ENCODE measurements around the gene HAAO. TPM values are rescaled to one million over a fixed set of nuclear protein-coding genes. Genes with fewer than 3 reads are reported as not detected.

Gene HAAO
- total RNA-seq, 2 experiments from 2014 or later, result not detected

- H3K4me3 Mint-ChIP-seq, result no peak overlapping the region
- no peaks in the 10 kb centered on the region for H3K9me3 Mint-ChIP-seq
- no peak for TF ChIP-seq CTCF (IDR thresholded peaks at IDR 0.05)
- peaks cover 6% of the 10 kb centered on the region for H3K27me3 Mint-ChIP-seq
- no peaks in the 10 kb centered on the region for H3K9me3 ChIP-seq (ENCODE audit: control insufficient read depth in 1 of 2, insufficient read depth in 1 of 2, low read length in 2 of 2)
- no peak overlapping the region for H3K27ac Mint-ChIP-seq
- no peak for DNase-seq
- H3K4me1 Mint-ChIP-seq (ENCODE audit: low read depth), result peaks cover 15% of the 10 kb centered on the region
- H3K27ac ChIP-seq (ENCODE audit: low read depth in 1 of 2, low read length in 2 of 2), result no peak overlapping the region
- ATAC-seq (ENCODE audit: poor library complexity), result no peak
- no peaks in the 10 kb centered on the region for H3K36me3 Mint-ChIP-seq (ENCODE audit: low read depth)
- no peak overlapping the region for H3K4me3 ChIP-seq (ENCODE audit: low read length)
- no peaks in the 10 kb centered on the region for H3K27me3 ChIP-seq (ENCODE audit: control insufficient read depth in 1 of 2, insufficient read depth in 2 of 2, low read length in 2 of 2)
- H3K36me3 ChIP-seq (ENCODE audit: insufficient read depth, low read length), result no peaks in the 10 kb centered on the region
- ChIA-PET POLR2A (interaction anchor here (4.6 kb wide), 1 partner anchor 14 kb away, joined by 20 read pairs; no protein-coding TSS in a partner anchor), CTCF (no interaction called here)
- intact Hi-C loops (cut with DNase I, micrococcal nuclease), result loop anchor here in 1 of 2 experiments (10.0 kb wide), 2 partner anchors 301 to 411 kb away; no protein-coding TSS in a partner anchor
- peaks cover 16% of the 10 kb centered on the region for H3K4me1 ChIP-seq (ENCODE audit: insufficient read depth, low read length)
Measured at GRCh38 chr2:42823744-42824453, 31.5 kb upstream of the HAAO start.

- POLR2A ChIA-PET, result interaction anchor here (1.7 kb wide), 1 partner anchor 8 kb away, joined by 8 read pairs; no protein-coding TSS in a partner anchor
Measured at GRCh38 chr2:42819160-42819559, 26.8 kb upstream of the HAAO start.

GRCh38 chr2:42815726-42816125 lies 23.3 kb upstream of the HAAO start:
- TF ChIP-seq CTCF (IDR thresholded peaks at IDR 0.05), result no peak
- intact Hi-C loops (cut with DNase I, micrococcal nuclease), result loop anchor here in 1 of 2 experiments (10.0 kb wide), 1 partner anchor 1179 kb away; the partner anchor contains the start of gene LRPPRC
- no peak overlapping the region for H3K27ac ChIP-seq (ENCODE audit: low read depth in 1 of 2, low read length in 2 of 2)
- Mint-ChIP-seq H3K4me3 (no peak overlapping the region), H3K9me3 (no peaks in the 10 kb centered on the region), H3K27me3 (peaks cover under 1% of the 10 kb centered on the region), H3K27ac (no peak overlapping the region), H3K36me3 (ENCODE audit: low read depth) (peaks cover 7% of the 10 kb centered on the region), H3K4me1 (ENCODE audit: low read depth) (peaks cover 15% of the 10 kb centered on the region)
- DNase-seq (no peak), ATAC-seq (ENCODE audit: poor library complexity) (no peak)
- ChIA-PET POLR2A (interaction anchor here (1.1 kb wide), 1 partner anchor 158 kb away, joined by 4 read pairs; no protein-coding TSS in a partner anchor), CTCF (no interaction called here)
- H3K9me3 ChIP-seq (ENCODE audit: control insufficient read depth in 1 of 2, insufficient read depth in 1 of 2, low read length in 2 of 2), result peaks cover 0 to 3% of the 10 kb centered on the region in 2 experiments
- no peak overlapping the region for H3K4me3 ChIP-seq (ENCODE audit: low read length)
- no peaks in the 10 kb centered on the region for H3K27me3 ChIP-seq (ENCODE audit: control insufficient read depth in 1 of 2, insufficient read depth in 2 of 2, low read length in 2 of 2)
- H3K36me3 ChIP-seq (ENCODE audit: insufficient read depth, low read length), result no peaks in the 10 kb centered on the region
- peaks cover 13% of the 10 kb centered on the region for H3K4me1 ChIP-seq (ENCODE audit: insufficient read depth, low read length)

More at GRCh38 chr2:42819160-42819559, 26.8 kb upstream of the HAAO start:
- Histone ChIP-seq H3K4me3 (ENCODE audit: low read length) (no peak overlapping the region), H3K9me3 (ENCODE audit: control insufficient read depth in 1 of 2, insufficient read depth in 1 of 2, low read length in 2 of 2) (peaks cover 0 to 3% of the 10 kb centered on the region in 2 experiments), H3K27ac (ENCODE audit: low read depth in 1 of 2, low read length in 2 of 2) (no peak overlapping the region), H3K27me3 (ENCODE audit: control insufficient read depth in 1 of 2, insufficient read depth in 2 of 2, low read length in 2 of 2) (no peaks in the 10 kb centered on the region), H3K36me3 (ENCODE audit: insufficient read depth, low read length) (no peaks in the 10 kb centered on the region), H3K4me1 (ENCODE audit: insufficient read depth, low read length) (no peaks in the 10 kb centered on the region)
- Mint-ChIP-seq H3K36me3 (ENCODE audit: low read depth) (no peaks in the 10 kb centered on the region), H3K27ac (no peak overlapping the region), H3K9me3 (no peaks in the 10 kb centered on the region), H3K4me1 (ENCODE audit: low read depth) (no peaks in the 10 kb centered on the region), H3K27me3 (no peaks in the 10 kb centered on the region), H3K4me3 (no peak overlapping the region)
- CTCF ChIA-PET, result interaction anchor here (1.2 kb wide), 1 partner anchor 9 kb away, joined by 3 read pairs; no protein-coding TSS in a partner anchor
- intact Hi-C loops (cut with DNase I, micrococcal nuclease), result loop anchor here in 1 of 2 experiments (10.0 kb wide), 1 partner anchor 1176 kb away; the partner anchor contains the start of gene LRPPRC
- TF ChIP-seq CTCF (IDR thresholded peaks at IDR 0.05), result no peak
- ATAC-seq (ENCODE audit: poor library complexity), result no peak
- DNase-seq, result no peak

Measured in CD4-positive, alpha-beta T cell (primary cell).